ENCODE data around the gene CAPSL. TPM values are rescaled to one million over a fixed set of nuclear protein-coding genes. Genes with fewer than 3 reads are reported as not detected.
"Not testable (repeated sequence)": the region's sequence is repeated elsewhere in the genome, so short reads cannot be mapped to it uniquely, and the experiment has no call there.

The CAPSL gene
- total RNA-seq, 1 donor from 2014 or later, result 0.20 TPM

GRCh38 chr5:35908228-35908627, 30.2 kb downstream of the CAPSL start:
- intact Hi-C loops (cut with micrococcal nuclease), result loop anchor here (5.0 kb wide), 1 partner anchor 131 kb away; no protein-coding TSS in a partner anchor

- intact Hi-C loops (cut with micrococcal nuclease), result loop anchor here (2.0 to 5.0 kb wide), 4 partner anchors 14 to 232 kb away; no protein-coding TSS in a partner anchor
Measured at GRCh38 chr5:35904443-35905132, 33.8 kb downstream of the CAPSL start.

GRCh38 chr5:35903631-35904203, 34.7 kb downstream of the CAPSL start:
- intact Hi-C loops (cut with micrococcal nuclease), result loop anchor here (2.0 to 5.0 kb wide), 6 partner anchors 15 to 231 kb away; no protein-coding TSS in a partner anchor

- intact Hi-C loops (cut with micrococcal nuclease), result loop anchor here (1.0 to 5.0 kb wide), 6 partner anchors 17 to 230 kb away; no protein-coding TSS in a partner anchor
Measured at GRCh38 chr5:35902046-35902672, 36.3 kb downstream of the CAPSL start.

GRCh38 chr5:35900972-35901695, 37.3 kb downstream of the CAPSL start:
- intact Hi-C loops (cut with micrococcal nuclease), result loop anchor here (5.0 kb wide), 2 partner anchors 64 to 229 kb away; no protein-coding TSS in a partner anchor

- intact Hi-C loops (cut with micrococcal nuclease), result loop anchor here (5.0 kb wide), 2 partner anchors 62 to 227 kb away; no protein-coding TSS in a partner anchor
Measured at GRCh38 chr5:35899800-35900199, 38.6 kb downstream of the CAPSL start.

- intact Hi-C loops (cut with micrococcal nuclease), result no loop called here
Measured at GRCh38 chr5:35898952-35899660, 39.3 kb downstream of the CAPSL start.

GRCh38 chr5:35894131-35894530, 44.3 kb downstream of the CAPSL start:
- intact Hi-C loops (cut with micrococcal nuclease), result no loop called here

GRCh38 chr5:35892799-35893198, 45.6 kb downstream of the CAPSL start:
- intact Hi-C loops (cut with micrococcal nuclease), result not testable (repeated sequence)

GRCh38 chr5:35890021-35891020, 48.1 kb downstream of the CAPSL start:
- intact Hi-C loops (cut with micrococcal nuclease), result no loop called here

- intact Hi-C loops (cut with micrococcal nuclease), result no loop called here
Measured at GRCh38 chr5:35887321-35888100, 50.9 kb downstream of the CAPSL start.

- intact Hi-C loops (cut with micrococcal nuclease), result no loop called here
Measured at GRCh38 chr5:35886381-35886780, 52.0 kb downstream of the CAPSL start.

- intact Hi-C loops (cut with micrococcal nuclease), result loop anchor here (2.0 kb wide), 1 partner anchor 18 kb away; no protein-coding TSS in a partner anchor
Measured at GRCh38 chr5:35884773-35885172, 53.6 kb downstream of the CAPSL start.

- intact Hi-C loops (cut with micrococcal nuclease), result loop anchor here (2.0 kb wide), 1 partner anchor 19 kb away; no protein-coding TSS in a partner anchor
Measured at GRCh38 chr5:35884191-35884769, 54.1 kb downstream of the CAPSL start.

GRCh38 chr5:35881758-35882157, 56.7 kb downstream of the CAPSL start:
- intact Hi-C loops (cut with micrococcal nuclease), result no loop called here

GRCh38 chr5:35880156-35880555, 58.3 kb downstream of the CAPSL start:
- intact Hi-C loops (cut with micrococcal nuclease), result no loop called here

GRCh38 chr5:35879649-35880048, 58.8 kb downstream of the CAPSL start:
- intact Hi-C loops (cut with micrococcal nuclease), result no loop called here

- intact Hi-C loops (cut with micrococcal nuclease), result no loop called here
Measured at GRCh38 chr5:35879096-35879495, 59.3 kb downstream of the CAPSL start.
